GM12878 (cell line): ENCODE data around the gene NAP1L1. TPM values are rescaled to one million over a fixed set of nuclear protein-coding genes. Genes with fewer than 3 reads are reported as not detected.

ENCODE experiments used
- ATAC-seq: fragments of 200-7000 bp; cut with Tn5 transposase; 3 replicates; pipeline ENCODE4 v1.9.1; 2020; ENCODE audit warnings: mild to moderate bottlenecking, moderate library complexity
- BruUV-seq: library from RNA; stranded (reverse); fragments of 400-500 nt; replicated peaks from 2 replicates; lab custom pipeline; 2021; lab: Mats Ljungman, UMichigan
- CTCF ChIA-PET: fragments of 300-600 bp; sonication (Branson Sonifier 250); formaldehyde crosslinking; extraction: SDS; loops from one replicate; lab custom pipeline; 2021; ENCODE audit warnings: inconsistent platforms; lab: Yijun Ruan, JAX
- POLR2A ChIA-PET: fragments of 350-600 bp; formaldehyde crosslinking; extraction: SDS; loops from one replicate; lab custom pipeline; 2021; ENCODE audit warnings: inconsistent platforms; lab: Charles Lee
- RAD21 ChIA-PET: fragments of 300-600 bp; sonication (Branson Sonifier 250); formaldehyde crosslinking; loops from one replicate; lab custom pipeline; 2023; ENCODE audit warnings: antibody characterized with exemption; ENCODE audit not compliant: unreplicated experiment; lab: Charles Lee
- SMC1A ChIA-PET: fragments of 300-600 bp; sonication (Branson Sonifier 250); formaldehyde crosslinking; loops from one replicate; lab custom pipeline; 2023; ENCODE audit not compliant: unreplicated experiment, uncharacterized antibody; lab: Charles Lee
- DNase-seq: peaks from one replicate; pipeline ENCODE4 v3.0.0-alpha.2; 2011; ENCODE audit warnings: low read depth, low spot score
- FAIRE-seq: peaks from 3 replicates; lab custom pipeline; 2011; peaks lifted over from hg19 to GRCh38; lab: Jason Lieb, UNC
- H2AFZ ChIP-seq: 2 replicates; pipeline ENCODE4 v1.6.0; 2011; ENCODE audit warnings: low read depth, low read length, control low read depth; ENCODE audit not compliant: control insufficient read depth
- H3K27ac ChIP-seq: 2 replicates; pipeline ENCODE4 v1.5.1; 2011; ENCODE audit warnings: control low read depth; ENCODE audit not compliant: control insufficient read depth, insufficient read depth
- H3K27me3 ChIP-seq, 2 experiments: replicated peaks in 1 of 2; 2 replicates each; pipeline versions ENCODE4 v1.6.0 to v1.6.1; 2011; ENCODE audit warnings: low read length in 1 of 2; ENCODE audit not compliant: control insufficient read depth in 2 of 2, insufficient read depth in 2 of 2
- H3K36me3 ChIP-seq, 2 experiments: 2 replicates each; pipeline ENCODE4 v1.5.1; 2011; ENCODE audit warnings: low read length in 1 of 2; ENCODE audit not compliant: control insufficient read depth in 2 of 2, insufficient read depth in 2 of 2
- H3K4me1 ChIP-seq: 2 replicates; pipeline ENCODE4 v1.6.1; 2011; ENCODE audit warnings: mild to moderate bottlenecking, low read length, moderate library complexity, mixed read lengths; ENCODE audit not compliant: control insufficient read depth, insufficient read depth
- H3K4me2 ChIP-seq: 2 replicates; pipeline ENCODE4 v1.6.0; 2011; ENCODE audit warnings: control low read depth; ENCODE audit not compliant: control insufficient read depth, insufficient read depth
- H3K4me3 ChIP-seq: fragments of 200-600 bp; sonication (generic); 2 replicates; pipeline ENCODE4 v1.5.1; 2016
- H3K79me2 ChIP-seq: 2 replicates; pipeline ENCODE4 v1.6.0; 2011; ENCODE audit warnings: low read length; ENCODE audit not compliant: control insufficient read depth, insufficient read depth
- H3K9ac ChIP-seq: 2 replicates; pipeline ENCODE4 v1.8.0; 2011; ENCODE audit warnings: low read length, control low read depth, mixed read lengths; ENCODE audit not compliant: control insufficient read depth, insufficient read depth
- H3K9me3 ChIP-seq: replicated peaks from 3 replicates; pipeline ENCODE4 v1.5.1; 2011; ENCODE audit warnings: mild to moderate bottlenecking, low read length; ENCODE audit not compliant: control insufficient read depth, insufficient read depth
- H4K20me1 ChIP-seq: 2 replicates; pipeline ENCODE4 v1.6.0; 2011; ENCODE audit not compliant: control insufficient read depth, insufficient read depth
- ATF7 ChIP-seq: fragments of 450-650 bp; IDR thresholded peaks from 2 replicates; pipeline ENCODE4 v1.6.1; 2016; ENCODE audit warnings: low read depth, mild to moderate bottlenecking
- CEBPZ ChIP-seq: fragments of 150-350 bp; IDR thresholded peaks from 2 replicates; pipeline ENCODE4 v1.6.1; 2016; ENCODE audit warnings: low read depth, low read length
- EED ChIP-seq: sonication (generic); IDR thresholded peaks from 2 replicates; pipeline ENCODE4 v1.6.1; 2016; ENCODE audit warnings: antibody characterized with exemption, low read depth
- HDAC2 ChIP-seq: fragments of 200-600 bp; sonication (generic); IDR thresholded peaks from 2 replicates; pipeline ENCODE4 v1.6.1; 2017
- JUNB ChIP-seq: IDR thresholded peaks from 2 replicates; pipeline ENCODE4 v1.6.1; 2016; ENCODE audit warnings: antibody characterized with exemption, mild to moderate bottlenecking
- PKNOX1 ChIP-seq: fragments of 450-650 bp; IDR thresholded peaks from 2 replicates; pipeline ENCODE4 v1.6.1; 2016; ENCODE audit warnings: mild to moderate bottlenecking
- RB1 ChIP-seq: fragments of 450-650 bp; formaldehyde crosslinking; IDR thresholded peaks from 2 replicates; pipeline ENCODE4 v1.6.1; 2017; ENCODE audit warnings: mild to moderate bottlenecking, borderline replicate concordance
- RFX5 ChIP-seq: IDR thresholded peaks from 2 replicates; pipeline ENCODE4 v1.6.1; 2011; ENCODE audit warnings: low read depth, low read length, improper control_type of control experiment
- SP1 ChIP-seq: IDR thresholded peaks from one replicate; pipeline ENCODE4 v1.6.1; 2011; ENCODE audit warnings: low read depth, low read length
- STAT1 ChIP-seq: fragments of 450-650 bp; conservative IDR thresholded peaks from 2 replicates; pipeline ENCODE4 v1.6.1; 2014; ENCODE audit warnings: antibody characterized with exemption, mild to moderate bottlenecking
- STAT3 ChIP-seq: IDR thresholded peaks from 2 replicates; pipeline ENCODE4 v1.6.1; 2011; ENCODE audit warnings: low read depth, low read length, improper control_type of control experiment
- TCF7 ChIP-seq: IDR thresholded peaks from 2 replicates; pipeline ENCODE4 v1.6.1; 2014; ENCODE audit warnings: antibody characterized with exemption, borderline replicate concordance
- ZZZ3 ChIP-seq: IDR thresholded peaks from 2 replicates; pipeline ENCODE4 v1.6.1; 2011; ENCODE audit warnings: low read depth; ENCODE audit not compliant: control insufficient read depth, insufficient read length
- WGBS: methylation state at CpG from one replicate; pipeline ENCODE4 v1.1.6; 2016; ENCODE audit warnings: low lambda C conversion rate; ENCODE audit not compliant: insufficient replicate concordance, insufficient coverage; ENCODE audit errors: missing lambda C conversion rate; 5-methylcytosine and 5-hydroxymethylcytosine counted together
- in situ Hi-C: fragments of 300-500 bp; cut with MboI; formaldehyde crosslinking; loops from 9 replicates; pipeline ENCODE4 v1.14.3; 2018; ENCODE audit warnings: mixed read lengths
- intact Hi-C: fragments of 100-400 bp; cut with micrococcal nuclease; formaldehyde crosslinking; loops from one replicate; pipeline ENCODE4 v1.14.2; 2022; ENCODE audit not compliant: unreplicated experiment
- polyA plus RNA-seq, 11 experiments: library from polyadenylated mRNA; depleted of rRNA in 4 of 11; unstranded in 6 of 11; stranded (reverse) in 5 of 11; fragments of >200 nt; fragmentation: Nextera tagmentation in 4 of 11; fragmentation: Illumina TruSeq in 1 of 11; extraction: Ambion mirVana in 4 of 11; extraction: Trizol in 1 of 11; gene quantifications; 1 replicate in 1 of 11; 2 replicates in 10 of 11; pipeline versions ENCODE4 v1.2.1 to v1.2.3, GENCODE V29; 2011 to 2016; ENCODE audit warnings: inconsistent platforms in 2 of 11, missing spikeins in 2 of 11, low read depth in 1 of 11
- total RNA-seq, 4 experiments: library from RNA; depleted of rRNA in 3 of 4; stranded (reverse); fragments of >200 nt in 3 of 4; fragmentation: Illumina TruSeq in 1 of 4; extraction: Trizol in 1 of 4; gene quantifications; 2 replicates each; pipeline versions ENCODE4 v1.2.1 to v1.2.3, GENCODE V29; 2013 to 2021

The NAP1L1 gene
- total and polyA plus RNA-seq, 10 of the 15 experiments (the other 5 are each of a cell fraction or from before 2014, with no cell fraction given), result 256 to 1,036 (median 536) TPM

- ATAC-seq (no peak), FAIRE-seq (no peak), DNase-seq (no peak)
- H3K27me3 ChIP-seq, result no peaks in the 10 kb centered on the region
- WGBS, result 91% methylated on average over 4 of the region's 4 CpGs
- no peak overlapping the region for H3K4me3 ChIP-seq
- in situ Hi-C loops, result no loop called here
- ChIA-PET POLR2A (interaction anchor here (0.7 kb wide), 1 partner anchor 14 kb away, joined by 3 read pairs; no protein-coding TSS in a partner anchor), CTCF (interaction anchor here (0.8 kb wide), 1 partner anchor 8 kb away, joined by 3 read pairs; no protein-coding TSS in a partner anchor), SMC1A (interaction anchor here (0.7 to 2.2 kb wide), 6 partner anchors 11 to 372 kb away, joined by 3 to 7 read pairs (median 3); no protein-coding TSS in a partner anchor), RAD21 (no interaction called here)
- no peak overlapping the region for H2AFZ ChIP-seq
- TF ChIP-seq RB1, result no peak
- intact Hi-C loops, result no loop called here
- H3K36me3 ChIP-seq, result no peaks in the 10 kb centered on the region
- H3K9me3 ChIP-seq, result no peaks in the 10 kb centered on the region
- no peak overlapping the region for H3K4me2 ChIP-seq
- no peak overlapping the region for H3K27ac ChIP-seq
- H3K79me2 ChIP-seq, result no peaks in the 10 kb centered on the region
- BruUV-seq, result no TSS peak
- no peaks in the 10 kb centered on the region for H4K20me1 ChIP-seq
- no peaks in the 10 kb centered on the region for H3K4me1 ChIP-seq
- H3K9ac ChIP-seq, result no peak overlapping the region
Measured at GRCh38 chr12:76013603-76014002, 70.9 kb downstream of the NAP1L1 start.

GRCh38 chr12:76012644-76013043 lies 71.8 kb downstream of the NAP1L1 start:
- Histone ChIP-seq H4K20me1 (no peaks in the 10 kb centered on the region), H3K79me2 (no peaks in the 10 kb centered on the region), H3K4me1 (no peaks in the 10 kb centered on the region), H3K9ac (no peak overlapping the region), H3K27me3 (no peaks in the 10 kb centered on the region), H3K36me3 (no peaks in the 10 kb centered on the region), H3K27ac (no peak overlapping the region), H3K4me2 (no peak overlapping the region), H3K4me3 (no peak overlapping the region), H2AFZ (no peak overlapping the region), H3K9me3 (no peaks in the 10 kb centered on the region)
- in situ Hi-C loops, result no loop called here
- DNase-seq (no peak), FAIRE-seq (no peak), ATAC-seq (no peak)
- ChIA-PET CTCF (interaction anchor here (0.8 kb wide), 1 partner anchor 9 kb away, joined by 3 read pairs; no protein-coding TSS in a partner anchor), POLR2A (no interaction called here), SMC1A (interaction anchor here (0.7 to 2.2 kb wide), 5 partner anchors 10 to 371 kb away, joined by 3 to 7 read pairs (median 3); no protein-coding TSS in a partner anchor), RAD21 (no interaction called here)
- intact Hi-C loops, result no loop called here
- 77% methylated on average over 4 of the region's 4 CpGs for WGBS
- BruUV-seq, result no TSS peak
- no peak for TF ChIP-seq STAT1
- TF ChIP-seq TCF7, result no peak
- TF ChIP-seq RFX5, result no peak
- no peak for TF ChIP-seq ZZZ3
- no peak for TF ChIP-seq EED
- no peak for TF ChIP-seq STAT3
- TF ChIP-seq SP1, result no peak
- no peak for TF ChIP-seq ATF7
- no peak for TF ChIP-seq JUNB
- TF ChIP-seq HDAC2, result no peak
- TF ChIP-seq CEBPZ, result no peak
- no peak for TF ChIP-seq PKNOX1
